ENCODE data around the gene SECTM1.

The SECTM1 gene

GRCh38 chr17:82277851-82278250, 55.7 kb downstream of the SECTM1 start:
- DNase-seq: no peak

- no peak for DNase-seq
These were observed 56.6 kb downstream of the SECTM1 start for GRCh38 chr17:82276938-82277337.

GRCh38 chr17:82275326-82275725, 58.2 kb downstream of the SECTM1 start:
- no peak for DNase-seq

- DNase-seq: no peak
These were observed 59.2 kb downstream of the SECTM1 start for GRCh38 chr17:82274134-82275020.

- peak; percentile 39 for DNase-seq
These were observed 60.0 kb downstream of the SECTM1 start, which contains the start of gene CSNK1D for GRCh38 chr17:82273327-82274133. CSNK1D (minus strand) TSS chr17:82273700; CDS start chr17:82273381, 319 bp downstream.

- DNase-seq: no peak
These were observed 60.9 kb downstream of the SECTM1 start for GRCh38 chr17:82272495-82273326.

GRCh38 chr17:82271401-82271800, 62.2 kb downstream of the SECTM1 start:
- DNase-seq: no peak

Measured in NCI-H2081 treated with DMSO at 0.1 percent for 48 hours (cell line).